AG20443 (cell line): Measurements from ENCODE around the gene PRKCQ.

Experiments
- DNase-seq: peaks from one replicate; pipeline ENCODE4 v3.0.0; 2012; ENCODE audit warnings: low spot score, mixed read lengths

The PRKCQ gene

GRCh38 chr10:6567884-6568283 is 12.2 kb downstream of the PRKCQ start:
- no peak for DNase-seq

GRCh38 chr10:6567203-6567703 is 12.8 kb downstream of the PRKCQ start:
- DNase-seq: no peak

GRCh38 chr10:6565588-6565987 is 14.5 kb downstream of the PRKCQ start:
- no peak for DNase-seq

- DNase-seq: no peak
These were observed 15.7 kb downstream of the PRKCQ start for GRCh38 chr10:6564367-6564766.

GRCh38 chr10:6563731-6564130 is 16.3 kb downstream of the PRKCQ start:
- DNase-seq: no peak

- no peak for DNase-seq
These were observed 17.0 kb downstream of the PRKCQ start for GRCh38 chr10:6563075-6563474.

- DNase-seq: no peak
These were observed 17.9 kb downstream of the PRKCQ start for GRCh38 chr10:6562221-6562620.

- no peak for DNase-seq
These were observed 18.5 kb downstream of the PRKCQ start for GRCh38 chr10:6561552-6561951.

GRCh38 chr10:6558759-6559461 is 21.2 kb downstream of the PRKCQ start:
- DNase-seq: no peak

- no peak for DNase-seq
These were observed 21.8 kb downstream of the PRKCQ start for GRCh38 chr10:6558272-6558671.

- DNase-seq: no peak
These were observed 26.1 kb downstream of the PRKCQ start for GRCh38 chr10:6553937-6554336.

GRCh38 chr10:6543431-6544005 is 36.6 kb downstream of the PRKCQ start:
- no peak for DNase-seq

- no peak for DNase-seq
These were observed 37.1 kb downstream of the PRKCQ start for GRCh38 chr10:6542999-6543430.

GRCh38 chr10:6539833-6540232 is 40.2 kb downstream of the PRKCQ start:
- no peak for DNase-seq

GRCh38 chr10:6537770-6538169 is 42.3 kb downstream of the PRKCQ start:
- no peak for DNase-seq

GRCh38 chr10:6536102-6536501 is 44.0 kb downstream of the PRKCQ start:
- no peak for DNase-seq

GRCh38 chr10:6535156-6535764 is 44.8 kb downstream of the PRKCQ start:
- no peak for DNase-seq

- no peak for DNase-seq
These were observed 47.8 kb downstream of the PRKCQ start for GRCh38 chr10:6532321-6532720.

- no peak for DNase-seq
These were observed 49.1 kb downstream of the PRKCQ start for GRCh38 chr10:6530966-6531365.

GRCh38 chr10:6530211-6530840 is 49.8 kb downstream of the PRKCQ start:
- DNase-seq: no peak

GRCh38 chr10:6528198-6528950 is 51.7 kb downstream of the PRKCQ start:
- no peak for DNase-seq

- no peak for DNase-seq
These were observed 54.4 kb downstream of the PRKCQ start for GRCh38 chr10:6525599-6526165.
